ENCODE data around the gene SH2B3. TPM values are rescaled to one million over a fixed set of nuclear protein-coding genes. Genes with fewer than 3 reads are reported as not detected.
"Not testable (repeated sequence)": the region's sequence is repeated elsewhere in the genome, so short reads cannot be mapped to it uniquely, and the experiment has no call there.

The SH2B3 gene
- total RNA-seq, 2 experiments from 2014 or later, result 29.7 to 29.8 TPM

DNA sequence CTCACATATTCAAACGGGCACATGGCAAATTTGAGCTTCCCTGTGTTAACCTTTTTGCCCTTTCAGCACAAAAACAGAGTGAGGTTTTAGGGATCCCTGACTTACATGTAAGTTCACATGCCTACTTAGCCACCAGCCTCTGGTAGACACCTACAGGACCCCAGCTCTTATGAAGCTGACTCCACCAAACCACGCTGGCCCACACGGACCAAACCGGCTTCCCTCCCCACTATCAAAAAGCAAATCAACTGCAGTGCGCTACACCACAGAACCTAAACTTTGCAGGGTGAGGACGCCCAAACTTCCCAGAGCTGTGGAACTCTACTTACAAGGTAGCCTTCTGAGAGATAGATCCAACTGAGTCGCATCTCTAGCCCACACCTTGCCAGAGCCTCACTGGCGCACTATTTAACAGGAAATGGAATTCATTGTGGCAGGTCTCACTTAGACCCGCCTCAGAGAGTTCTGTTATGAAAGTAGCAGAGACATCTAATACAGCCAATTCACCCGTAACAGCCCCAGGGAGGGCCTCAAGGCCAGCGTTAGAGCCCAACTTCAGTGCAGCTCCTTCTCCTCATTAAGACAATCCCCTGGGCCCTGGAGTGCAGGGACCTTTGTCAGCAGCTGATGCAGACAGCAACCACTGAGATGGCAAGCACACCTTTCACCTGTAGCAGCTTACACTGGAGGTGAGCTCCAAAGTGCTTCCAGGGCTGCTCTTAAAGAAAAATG is 49.2 kb downstream of the SH2B3 start:
- DNase-seq, result no peak
- Mint-ChIP-seq H3K27ac (peak overlapping the region; percentile 31), H3K27me3 (no peaks in the 10 kb centered on the region), H3K4me1 (peaks cover 30% of the 10 kb centered on the region), H3K4me3 (no peak overlapping the region), H3K9me3 (no peaks in the 10 kb centered on the region), H3K36me3 (ENCODE audit: low read depth) (peaks cover 38% of the 10 kb centered on the region)
- ChIA-PET POLR2A (no interaction called here), CTCF (interaction anchor here (0.7 to 2.2 kb wide), 5 partner anchors 9 to 58 kb away, joined by 3 to 15 read pairs (median 4); no protein-coding TSS in a partner anchor)

DNA sequence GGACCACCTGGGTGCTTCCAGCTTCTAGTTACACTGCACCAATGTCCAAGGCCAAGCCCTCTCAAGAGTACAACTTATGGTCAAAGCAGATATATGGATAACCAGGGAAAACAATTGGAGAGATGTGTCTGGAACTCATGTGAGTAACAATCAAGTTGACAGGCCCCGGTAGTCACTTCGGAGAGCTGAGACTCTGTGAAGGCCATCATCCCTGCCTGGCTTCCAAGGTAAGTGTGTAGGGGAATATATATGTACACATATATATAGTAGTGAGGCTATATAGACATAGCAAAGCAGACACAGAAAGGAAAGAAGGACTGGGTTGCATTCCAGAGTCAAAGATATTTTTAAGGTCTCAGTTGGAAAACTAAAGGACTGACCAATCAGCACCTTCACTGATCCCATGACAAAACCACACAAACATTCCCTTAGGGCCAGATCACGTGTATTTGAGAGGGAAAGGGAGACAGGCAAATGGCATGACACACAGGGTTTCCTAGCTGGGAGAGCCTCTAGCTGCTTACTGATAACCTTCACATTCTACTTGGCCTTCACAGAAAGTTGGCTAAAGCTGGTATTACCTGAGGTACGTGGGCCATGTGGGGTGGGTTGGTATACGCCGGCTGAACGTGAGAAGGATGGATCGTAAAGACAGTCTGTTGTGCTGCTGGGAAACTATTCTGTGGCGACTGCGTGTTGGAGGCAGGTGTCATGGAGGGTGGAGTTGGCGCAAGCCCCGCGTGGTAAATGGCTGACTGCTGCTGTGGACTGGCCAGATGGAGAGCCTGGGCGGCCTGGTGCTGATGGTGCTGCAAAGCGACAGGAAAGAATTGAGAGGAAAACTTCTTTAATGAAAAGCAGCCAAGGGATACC is 50.0 kb downstream of the SH2B3 start:
- Mint-ChIP-seq H3K4me1 (peaks cover 26% of the 10 kb centered on the region), H3K9me3 (no peaks in the 10 kb centered on the region), H3K27ac (no peak overlapping the region), H3K4me3 (no peak overlapping the region), H3K27me3 (no peaks in the 10 kb centered on the region), H3K36me3 (ENCODE audit: low read depth) (peaks cover 33% of the 10 kb centered on the region)
- ChIA-PET CTCF (interaction anchor here (1.1 to 2.2 kb wide), 5 partner anchors 11 to 59 kb away, joined by 3 to 15 read pairs (median 4); no protein-coding TSS in a partner anchor), POLR2A (no interaction called here)
- DNase-seq, result no peak

DNA sequence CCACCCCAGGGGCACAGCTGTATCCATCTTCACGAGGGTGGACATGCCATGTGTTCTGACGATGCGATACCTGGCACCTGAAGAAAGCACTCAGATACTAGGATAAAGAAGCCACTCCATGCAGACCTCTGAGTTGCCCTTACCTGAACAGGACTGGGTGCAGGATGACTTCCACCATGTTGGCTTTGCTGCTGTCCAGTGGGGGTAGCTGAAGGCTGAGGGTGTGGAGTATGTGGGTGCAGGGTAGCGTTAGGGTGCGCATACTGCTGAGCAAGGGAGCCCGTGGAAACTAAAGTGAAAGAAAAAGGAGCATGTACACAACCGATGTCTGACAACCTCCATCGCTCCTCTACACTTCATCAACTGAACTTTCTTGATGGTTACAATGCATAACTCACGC is 51.3 kb downstream of the SH2B3 start:
- no peak overlapping the region for H3K4me3 Mint-ChIP-seq
- H3K27ac Mint-ChIP-seq, result no peak overlapping the region
- no peaks in the 10 kb centered on the region for H3K9me3 Mint-ChIP-seq
- DNase-seq, result no peak
- H3K27me3 Mint-ChIP-seq, result no peaks in the 10 kb centered on the region
- POLR2A ChIA-PET, result interaction anchor here (0.6 kb wide), 3 partner anchors 9 to 358 kb away, joined by 3 read pairs; no protein-coding TSS in a partner anchor
- CTCF ChIA-PET, result interaction anchor here (0.7 to 1.6 kb wide), 6 partner anchors 9 to 61 kb away, joined by 3 to 4 read pairs (median 3); no protein-coding TSS in a partner anchor
- H3K36me3 Mint-ChIP-seq (ENCODE audit: low read depth), result peaks cover 22% of the 10 kb centered on the region
- H3K4me1 Mint-ChIP-seq, result peaks cover 14% of the 10 kb centered on the region

DNA sequence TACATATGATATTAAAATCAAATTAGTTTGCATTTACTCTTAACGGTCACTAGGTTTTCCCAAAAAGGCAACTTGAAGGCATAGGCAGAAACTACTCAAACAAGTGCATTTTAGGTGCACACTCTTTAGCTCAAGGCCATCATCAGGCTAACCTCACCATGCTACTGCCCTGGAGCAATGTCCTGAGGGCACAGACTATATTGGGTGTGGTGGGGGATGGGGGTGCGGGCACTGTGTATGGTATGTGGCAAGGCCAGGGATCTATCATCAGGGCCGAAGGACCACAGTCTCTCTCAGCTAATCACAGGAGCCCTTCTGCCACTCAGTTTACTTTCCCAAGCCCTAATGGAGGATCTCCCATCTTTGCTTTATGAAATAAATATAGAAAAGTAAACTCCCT is 51.9 kb downstream of the SH2B3 start:
- Mint-ChIP-seq H3K36me3 (ENCODE audit: low read depth) (peaks cover 22% of the 10 kb centered on the region), H3K4me3 (no peak overlapping the region), H3K4me1 (peaks cover 14% of the 10 kb centered on the region), H3K9me3 (no peaks in the 10 kb centered on the region), H3K27ac (no peak overlapping the region), H3K27me3 (no peaks in the 10 kb centered on the region)
- CTCF ChIA-PET, result interaction anchor here (0.6 to 1.3 kb wide), 5 partner anchors 9 to 61 kb away, joined by 3 to 4 read pairs (median 3); no protein-coding TSS in a partner anchor
- POLR2A ChIA-PET, result interaction anchor here (0.6 kb wide), 1 partner anchor 13 kb away, joined by 3 read pairs; no protein-coding TSS in a partner anchor
- DNase-seq, result no peak

DNA sequence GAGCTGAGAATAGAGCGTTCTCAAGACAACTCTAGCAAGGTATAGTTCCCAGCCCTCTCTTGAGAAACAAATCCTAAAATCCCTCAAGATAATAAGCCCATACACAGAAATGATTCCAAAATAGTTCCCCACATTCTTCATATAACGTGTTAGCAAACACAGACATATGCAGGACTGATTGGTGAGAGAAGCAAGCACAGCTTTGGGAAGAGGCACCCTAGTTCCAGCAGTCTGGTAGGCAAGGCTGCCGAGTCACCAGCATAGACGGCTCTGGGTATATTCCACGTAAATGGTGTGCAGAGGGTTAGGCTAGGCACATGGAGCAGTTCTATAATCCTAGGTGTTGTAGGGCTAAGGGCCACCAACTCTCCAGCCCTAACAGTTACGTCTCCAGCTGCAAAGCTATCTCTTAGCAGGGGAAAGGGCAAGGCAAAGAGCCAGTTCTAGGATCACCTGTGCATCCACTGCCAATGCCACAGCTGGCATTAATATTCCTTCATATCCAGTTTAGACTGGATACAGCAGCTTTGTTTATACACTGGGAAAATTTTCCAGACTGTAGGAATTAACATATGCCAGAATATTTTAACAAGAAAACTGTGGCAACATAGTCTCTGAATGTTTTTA is 52.9 kb downstream of the SH2B3 start:
- no peak overlapping the region for H3K4me3 Mint-ChIP-seq
- peaks cover 22% of the 10 kb centered on the region for H3K36me3 Mint-ChIP-seq (ENCODE audit: low read depth)
- DNase-seq, result no peak
- H3K27me3 Mint-ChIP-seq, result no peaks in the 10 kb centered on the region
- H3K9me3 Mint-ChIP-seq, result no peaks in the 10 kb centered on the region
- ChIA-PET POLR2A (no interaction called here), CTCF (interaction anchor here (0.6 to 2.3 kb wide), 6 partner anchors 13 to 486 kb away, joined by 3 to 11 read pairs (median 4); no protein-coding TSS in a partner anchor)
- no peak overlapping the region for H3K27ac Mint-ChIP-seq
- H3K4me1 Mint-ChIP-seq, result peaks cover 14% of the 10 kb centered on the region

DNA sequence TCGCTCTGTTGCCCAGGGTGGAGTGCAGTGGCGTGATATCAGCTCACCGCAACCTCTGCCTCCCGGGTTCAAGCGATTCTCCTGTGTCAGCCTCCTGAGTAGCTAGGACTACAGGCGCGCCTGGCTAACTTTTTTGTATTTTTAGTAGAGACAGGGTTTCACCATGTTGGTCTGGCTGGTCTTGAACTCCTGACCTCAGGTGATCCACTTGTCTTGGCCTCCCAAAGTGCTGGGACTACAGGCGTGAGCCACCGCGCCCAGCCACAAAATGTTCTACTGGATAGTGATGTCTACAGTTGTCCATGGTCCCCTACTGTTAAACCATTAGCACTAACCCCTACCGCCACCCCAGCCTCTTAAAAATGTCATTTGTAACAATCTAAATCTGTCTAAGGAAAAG is 54.4 kb downstream of the SH2B3 start:
- H3K27me3 Mint-ChIP-seq, H3K4me1 Mint-ChIP-seq, H3K27ac Mint-ChIP-seq, H3K9me3 Mint-ChIP-seq, H3K4me3 Mint-ChIP-seq, DNase-seq, POLR2A ChIA-PET: not testable (repeated sequence)
- CTCF ChIA-PET, result interaction anchor here (0.6 to 2.3 kb wide), 4 partner anchors 8 to 1193 kb away, joined by 3 to 11 read pairs (median 6); no protein-coding TSS in a partner anchor
- H3K36me3 Mint-ChIP-seq (ENCODE audit: low read depth), result peaks cover 13% of the 10 kb centered on the region

DNA sequence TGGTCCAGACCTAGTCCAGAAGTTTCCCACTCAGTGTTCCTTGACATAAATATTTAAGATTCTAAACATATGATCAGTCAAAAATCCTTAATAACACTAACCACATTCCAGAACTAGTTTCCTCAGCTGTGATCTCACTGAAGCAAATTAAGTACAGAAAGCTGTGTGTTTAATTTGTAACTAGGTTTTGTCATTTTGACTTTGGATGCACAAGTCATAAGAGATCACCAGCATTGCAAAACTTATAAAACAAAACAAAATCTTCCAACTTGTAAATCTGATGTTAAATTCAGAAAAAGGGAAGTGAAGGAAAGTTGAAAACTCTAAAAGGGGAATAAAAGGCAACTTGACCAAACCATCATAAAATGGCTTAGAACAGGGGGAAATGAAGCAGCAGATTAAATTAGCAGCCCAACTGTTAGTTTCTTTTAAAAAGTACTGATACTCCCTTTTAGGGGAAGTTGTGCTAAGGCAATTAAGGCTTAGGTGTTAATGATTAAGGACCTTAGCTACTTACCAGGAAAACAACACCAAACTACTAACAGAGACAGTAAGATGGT is 56.6 kb downstream of the SH2B3 start:
- Mint-ChIP-seq H3K4me1 (peaks cover 1% of the 10 kb centered on the region), H3K27ac (no peak overlapping the region)

DNA sequence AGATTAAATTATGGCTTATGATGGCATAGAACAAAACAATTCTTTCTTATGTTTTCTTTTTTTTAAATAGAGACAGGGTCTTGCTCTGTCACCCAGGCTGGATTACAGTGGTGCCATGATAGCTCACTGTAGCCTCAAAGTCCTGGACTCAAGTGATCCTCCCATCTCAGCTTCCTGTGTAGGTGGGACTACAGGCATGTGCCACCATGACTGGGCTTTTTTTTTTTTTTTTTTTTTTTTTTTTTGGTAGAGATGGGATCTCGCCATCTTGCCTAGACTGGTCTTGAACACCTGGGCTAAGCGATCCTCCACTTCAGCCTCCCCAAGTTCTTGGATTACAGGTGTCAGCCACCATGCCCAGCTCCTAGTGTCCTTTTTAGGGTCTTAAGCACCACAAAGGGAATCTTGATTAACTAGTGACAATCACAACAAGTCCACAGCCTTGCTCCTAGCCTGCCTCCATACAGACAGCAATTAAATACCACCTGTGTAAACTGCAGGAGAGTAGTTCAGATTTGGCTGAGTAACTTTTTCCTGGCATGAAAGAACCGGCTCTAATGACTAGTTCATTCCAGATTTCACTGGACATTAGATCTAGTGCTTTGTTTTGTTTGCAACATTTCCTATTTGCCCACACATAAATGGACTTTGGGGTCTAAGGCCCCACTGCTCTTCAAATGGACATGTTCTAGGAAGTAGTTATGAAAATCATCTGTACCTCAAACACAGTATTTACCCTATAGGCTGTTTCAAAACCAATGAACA is 61.6 kb downstream of the SH2B3 start:
- Mint-ChIP-seq H3K9me3 (no peaks in the 10 kb centered on the region), H3K4me3 (no peak overlapping the region), H3K36me3 (ENCODE audit: low read depth) (peaks cover 26% of the 10 kb centered on the region), H3K4me1 (peaks cover 2% of the 10 kb centered on the region), H3K27ac (no peak overlapping the region), H3K27me3 (no peaks in the 10 kb centered on the region)
- DNase-seq, result no peak
- ChIA-PET CTCF (interaction anchor here (0.9 to 1.2 kb wide), 2 partner anchors 15 to 26 kb away, joined by 3 read pairs; no protein-coding TSS in a partner anchor), POLR2A (interaction anchor here (0.6 kb wide), 1 partner anchor 46 kb away, joined by 4 read pairs; no protein-coding TSS in a partner anchor)

More for the DNA sequence above, 56.6 kb downstream of the SH2B3 start:
- H3K4me3 Mint-ChIP-seq, result no peak overlapping the region
- no peaks in the 10 kb centered on the region for H3K27me3 Mint-ChIP-seq
- ChIA-PET CTCF (interaction anchor here (0.9 to 3.3 kb wide), 3 partner anchors 10 to 65 kb away, joined by 3 to 11 read pairs (median 10); no protein-coding TSS in a partner anchor), POLR2A (no interaction called here)
- peaks cover 9% of the 10 kb centered on the region for H3K36me3 Mint-ChIP-seq (ENCODE audit: low read depth)
- no peaks in the 10 kb centered on the region for H3K9me3 Mint-ChIP-seq
- no peak for DNase-seq

DNA sequence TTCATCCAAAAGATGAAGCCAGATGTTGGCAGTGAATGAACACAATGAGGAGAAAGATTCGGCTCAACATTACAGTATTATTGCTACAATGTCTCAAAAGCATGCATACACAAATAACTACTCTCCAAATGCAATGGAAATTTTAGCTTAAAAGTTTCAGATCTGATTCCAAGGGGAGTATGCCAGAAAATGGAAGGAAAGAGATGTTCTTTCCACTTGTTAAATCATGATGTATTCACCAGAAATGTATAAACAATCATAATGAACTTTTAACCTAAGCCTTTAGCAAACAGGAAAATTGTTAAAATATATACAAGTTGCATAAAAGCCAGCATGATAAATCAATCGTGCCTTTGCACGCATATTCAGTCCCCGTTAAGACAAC is 62.1 kb downstream of the SH2B3 start:
- CTCF ChIA-PET, result no interaction called here
- peaks cover 26% of the 10 kb centered on the region for H3K36me3 Mint-ChIP-seq (ENCODE audit: low read depth)
- no peak overlapping the region for H3K27ac Mint-ChIP-seq

DNA sequence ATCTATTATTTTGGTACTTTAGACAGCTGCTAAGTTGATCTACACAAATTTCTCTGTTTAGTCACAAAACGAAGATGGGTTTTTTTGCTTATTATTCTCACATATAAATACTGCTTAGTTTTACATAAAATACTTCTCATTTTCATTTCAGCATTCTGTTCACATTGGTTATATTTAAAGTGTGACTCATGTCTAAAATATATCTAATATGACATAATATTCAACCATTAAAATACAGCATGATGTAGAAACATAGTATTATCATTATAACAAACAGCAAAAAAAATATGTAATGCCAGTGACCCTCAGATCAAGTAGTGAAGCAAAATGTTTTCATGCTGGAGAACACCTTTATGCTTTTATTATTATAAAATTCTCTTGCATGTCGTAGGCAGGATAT is 63.7 kb downstream of the SH2B3 start:
- Mint-ChIP-seq H3K4me1 (peaks cover 2% of the 10 kb centered on the region), H3K4me3 (no peak overlapping the region), H3K27me3 (no peaks in the 10 kb centered on the region), H3K36me3 (ENCODE audit: low read depth) (peaks cover 33% of the 10 kb centered on the region), H3K27ac (no peak overlapping the region), H3K9me3 (no peaks in the 10 kb centered on the region)
- DNase-seq, result no peak
- ChIA-PET POLR2A (no interaction called here), CTCF (no interaction called here)

More for the DNA sequence above, 62.1 kb downstream of the SH2B3 start:
- Mint-ChIP-seq H3K4me1 (peaks cover 2% of the 10 kb centered on the region), H3K4me3 (no peak overlapping the region), H3K27me3 (no peaks in the 10 kb centered on the region), H3K9me3 (no peaks in the 10 kb centered on the region)
- DNase-seq, result no peak
- POLR2A ChIA-PET, result no interaction called here

DNA sequence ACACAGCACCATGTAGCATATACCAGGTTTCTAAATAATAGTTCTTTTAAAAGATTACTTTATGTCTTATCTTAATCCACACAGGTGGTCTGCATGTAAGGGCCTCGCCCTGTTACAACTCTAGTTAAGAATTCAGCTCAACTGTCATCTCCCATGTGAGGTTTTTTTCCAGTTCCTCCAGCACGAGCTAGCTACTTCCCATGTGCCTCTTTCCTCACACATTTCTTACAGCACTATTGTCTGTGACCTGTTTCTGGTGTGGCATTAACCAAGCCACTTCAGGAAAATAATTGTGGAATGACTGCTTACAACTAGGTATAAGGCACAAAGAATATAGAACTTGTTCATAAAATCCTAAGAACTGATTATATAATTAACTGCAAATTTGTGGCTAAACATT is 65.5 kb downstream of the SH2B3 start:
- Mint-ChIP-seq H3K27me3 (no peaks in the 10 kb centered on the region), H3K9me3 (no peaks in the 10 kb centered on the region), H3K27ac (no peak overlapping the region), H3K4me1 (peaks cover 2% of the 10 kb centered on the region), H3K4me3 (no peak overlapping the region), H3K36me3 (ENCODE audit: low read depth) (peaks cover 34% of the 10 kb centered on the region)
- ChIA-PET POLR2A (no interaction called here), CTCF (interaction anchor here (0.8 to 1.6 kb wide), 4 partner anchors 8 to 74 kb away, joined by 3 to 5 read pairs (median 3); no protein-coding TSS in a partner anchor)
- no peak for DNase-seq

Measured in activated CD4-positive, alpha-beta T cell treated with anti-CD3 and anti-CD28 coated beads, Interleukin-2, amount 10 ng/mL, durations not matched to agents 7 days and 5 days (primary cell).